ENCODE data around the gene ZNF282.

The ZNF282 gene

GRCh38 chr7:149191851-149192250 lies 3.5 kb upstream of the ZNF282 start:
- DNase-seq (ENCODE audit: low read depth in 3 of 3): no peak

GRCh38 chr7:149194799-149195179 lies 557 bp upstream of the ZNF282 start:
- no peak for DNase-seq (ENCODE audit: low read depth in 3 of 3)

DNA sequence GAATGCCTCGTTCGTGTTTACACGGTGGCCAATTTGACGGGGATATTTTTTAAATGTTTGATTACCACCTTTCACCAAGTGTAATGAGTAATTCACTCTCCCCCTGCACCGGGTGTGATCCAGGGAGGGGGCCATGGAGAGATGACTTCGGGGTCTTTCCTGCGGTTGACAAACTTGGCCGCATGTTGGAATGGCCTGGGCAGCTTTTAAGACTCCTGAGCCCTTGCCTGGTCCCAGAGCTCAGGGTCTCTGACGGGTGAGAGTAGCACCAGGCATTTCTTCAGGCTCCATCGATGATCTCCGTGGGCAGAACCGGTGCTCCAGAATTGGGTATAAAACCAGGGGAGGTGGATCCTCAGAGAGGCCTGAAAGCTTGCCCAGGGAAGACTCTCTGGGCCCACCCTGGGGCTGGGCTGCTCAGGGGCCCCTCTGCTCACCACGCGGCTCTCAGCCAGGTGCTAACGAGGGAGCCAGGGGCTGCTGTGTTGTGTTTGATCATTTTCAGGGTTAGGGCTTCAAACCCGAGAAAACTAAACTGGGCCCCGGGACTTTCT lies 882 bp downstream of the ZNF282 start:
- DNase-seq (ENCODE audit: low read depth in 3 of 3): no peak

DNA sequence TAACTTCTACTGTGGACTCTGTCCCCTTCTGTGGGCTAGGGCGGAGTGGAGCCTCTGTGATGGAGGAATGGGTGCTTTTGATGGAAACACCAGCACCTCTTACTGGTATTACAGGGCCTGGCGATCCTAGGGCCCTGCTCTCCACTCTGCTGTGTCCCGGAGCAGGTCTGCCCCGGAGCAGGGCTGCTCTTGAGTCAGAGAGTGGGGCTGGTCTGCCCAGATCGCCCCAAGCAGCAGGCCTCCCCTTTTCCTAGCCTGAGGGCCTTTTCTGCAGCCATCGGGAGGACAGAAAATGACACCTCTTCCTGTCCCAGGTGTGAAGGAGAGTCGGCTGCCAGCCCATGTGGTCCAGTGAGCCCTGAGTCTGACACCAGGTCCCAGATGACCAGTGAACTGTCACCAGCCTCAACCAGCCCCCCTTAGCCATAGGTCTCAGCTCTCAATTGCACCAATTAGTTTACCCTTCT lies 1.4 kb downstream of the ZNF282 start:
- DNase-seq (ENCODE audit: low read depth in 3 of 3): no peak

DNA sequence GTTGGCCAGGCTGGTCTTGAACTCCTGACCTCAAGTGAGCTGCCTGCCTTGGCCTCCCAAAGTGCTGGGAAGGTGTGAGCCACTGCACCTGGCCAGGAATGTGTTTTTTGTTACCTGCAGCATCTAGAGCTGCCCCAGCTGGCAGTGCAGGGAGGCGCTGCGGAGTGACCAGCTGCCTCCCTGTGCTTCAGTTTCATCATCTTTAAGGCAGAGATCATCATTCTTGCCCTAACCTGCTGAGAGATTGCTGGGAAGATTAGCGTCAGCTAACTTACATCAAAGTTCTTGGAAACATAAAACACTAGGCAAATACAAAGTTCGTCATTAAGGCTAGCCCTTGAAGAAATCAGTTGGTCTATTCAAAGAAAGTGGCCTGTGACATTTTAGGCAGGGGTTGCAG lies 2.3 kb downstream of the ZNF282 start:
- no peak for DNase-seq (ENCODE audit: low read depth in 3 of 3)

DNA sequence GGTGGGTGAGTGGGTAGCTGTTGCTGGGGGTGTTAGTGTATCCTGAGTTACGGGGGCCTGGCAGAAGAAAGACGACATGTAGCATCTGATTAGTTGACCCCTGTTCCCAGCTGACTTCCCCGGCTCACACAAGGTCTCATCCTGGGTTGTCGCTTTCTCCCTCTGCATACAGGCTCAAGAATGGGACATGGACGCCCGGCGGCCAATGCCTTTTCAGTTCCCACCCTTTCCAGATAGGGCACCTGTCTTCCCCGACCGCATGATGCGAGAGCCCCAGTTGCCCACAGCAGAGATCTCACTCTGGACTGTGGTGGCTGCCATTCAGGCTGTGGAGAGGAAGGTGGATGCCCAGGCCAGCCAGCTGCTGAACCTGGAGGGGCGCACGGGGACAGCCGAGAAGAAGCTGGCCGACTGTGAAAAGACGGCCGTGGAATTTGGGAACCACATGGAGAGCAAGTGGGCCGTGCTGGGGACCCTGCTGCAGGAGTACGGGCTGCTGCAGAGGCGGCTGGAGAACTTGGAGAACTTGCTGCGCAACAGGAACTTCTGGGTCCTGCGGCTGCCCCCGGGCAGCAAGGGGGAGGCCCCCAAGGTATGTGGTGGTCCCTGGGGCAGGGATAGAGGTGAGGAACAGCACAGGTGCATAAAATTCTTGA lies 2.9 kb downstream of the ZNF282 start:
- DNase-seq (ENCODE audit: low read depth in 3 of 3): no peak

- DNase-seq (ENCODE audit: low read depth in 3 of 3): no peak
Measured at GRCh38 chr7:149199234-149199995, 4.1 kb downstream of the ZNF282 start.

- DNase-seq (ENCODE audit: low read depth in 3 of 3): no peak
Measured at GRCh38 chr7:149202831-149203231, 7.5 kb downstream of the ZNF282 start.

GRCh38 chr7:149205690-149206381 lies 10.5 kb downstream of the ZNF282 start:
- DNase-seq (ENCODE audit: low read depth in 3 of 3): no peak

DNA sequence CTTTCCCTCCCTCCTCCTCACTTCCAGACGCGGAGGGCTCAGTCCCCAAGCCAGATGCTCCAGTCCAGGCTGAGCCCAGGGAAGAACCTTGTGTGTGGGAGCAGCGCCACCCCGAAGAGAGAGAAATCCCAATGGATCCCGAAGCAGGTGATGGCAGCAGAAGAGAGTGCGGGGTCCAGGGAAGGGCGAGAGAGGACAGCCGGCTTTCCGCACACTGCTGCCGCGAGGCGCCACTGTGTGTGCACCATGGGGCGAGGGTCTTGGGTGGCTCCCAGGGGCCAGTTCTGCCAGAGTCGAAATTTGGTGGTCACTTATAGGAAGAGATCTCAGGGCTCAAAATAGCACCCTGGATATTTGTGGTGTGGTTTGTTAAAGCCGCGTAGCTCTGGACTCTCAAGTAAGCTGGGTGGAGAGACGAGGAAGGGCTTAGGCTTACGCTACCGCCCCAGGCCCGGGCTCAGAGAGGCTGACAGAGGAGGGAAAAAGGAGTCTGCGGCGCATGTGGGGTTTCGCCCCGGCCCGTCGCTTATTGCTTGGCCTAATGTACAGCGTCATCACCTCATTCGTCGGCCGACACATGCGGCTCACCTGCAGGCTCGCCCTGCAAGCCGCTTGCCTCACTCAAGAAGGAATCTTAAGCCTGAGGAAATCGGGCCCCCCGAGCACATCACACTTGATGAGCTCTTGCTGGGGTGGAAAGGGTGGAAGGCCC lies 12.1 kb downstream of the ZNF282 start:
- no peak for DNase-seq (ENCODE audit: low read depth in 3 of 3)

DNA sequence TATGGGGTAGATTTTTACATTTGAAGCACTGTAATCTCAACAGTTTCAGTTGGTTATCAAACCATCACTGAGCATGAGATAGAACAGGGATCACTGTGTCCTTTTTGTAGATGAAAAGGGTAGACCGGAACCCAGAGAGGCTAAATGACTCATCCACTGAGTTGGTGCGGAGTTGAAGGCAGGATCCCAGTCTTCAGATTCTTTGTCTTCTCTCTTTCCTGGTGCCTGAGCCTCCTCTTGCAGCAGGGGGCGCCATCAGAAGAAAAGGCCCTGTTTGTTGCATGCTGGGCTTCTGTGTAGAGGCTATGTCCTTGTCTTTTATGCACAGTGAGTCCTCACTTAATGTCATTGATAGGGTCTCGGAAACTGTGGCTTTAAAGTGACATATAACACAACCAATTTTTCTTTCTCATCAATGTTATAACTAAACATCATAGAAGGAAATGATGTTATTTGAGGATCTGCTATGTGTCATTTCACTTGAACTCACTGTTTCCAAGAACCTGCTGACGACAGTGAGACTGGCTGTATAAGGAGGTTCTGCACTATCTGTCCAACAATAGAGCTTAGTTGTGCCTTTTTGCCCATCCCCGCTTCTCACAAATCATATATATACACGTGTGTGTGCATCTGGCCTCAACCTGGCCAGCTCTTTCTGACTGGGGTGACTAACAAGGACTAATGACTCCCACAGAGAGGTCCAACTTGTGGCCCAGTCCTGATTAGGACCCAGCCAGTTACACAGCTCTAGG lies 14.3 kb downstream of the ZNF282 start:
- peak; percentile 48 to 87 (median 69) for DNase-seq (ENCODE audit: low read depth in 3 of 3)

GRCh38 chr7:149210551-149210950 lies 15.2 kb downstream of the ZNF282 start:
- DNase-seq (ENCODE audit: low read depth in 3 of 3): no peak

- DNase-seq (ENCODE audit: low read depth in 3 of 3): no peak
Measured at GRCh38 chr7:149214020-149214720, 18.8 kb downstream of the ZNF282 start.

GRCh38 chr7:149216402-149216801 lies 21.1 kb downstream of the ZNF282 start:
- DNase-seq (ENCODE audit: low read depth in 3 of 3): no peak

- DNase-seq (ENCODE audit: low read depth in 3 of 3): no peak
Measured at GRCh38 chr7:149217570-149217969, 22.2 kb downstream of the ZNF282 start.

- DNase-seq (ENCODE audit: low read depth in 3 of 3): no peak
Measured at GRCh38 chr7:149218469-149219420, 23.4 kb downstream of the ZNF282 start.

DNA sequence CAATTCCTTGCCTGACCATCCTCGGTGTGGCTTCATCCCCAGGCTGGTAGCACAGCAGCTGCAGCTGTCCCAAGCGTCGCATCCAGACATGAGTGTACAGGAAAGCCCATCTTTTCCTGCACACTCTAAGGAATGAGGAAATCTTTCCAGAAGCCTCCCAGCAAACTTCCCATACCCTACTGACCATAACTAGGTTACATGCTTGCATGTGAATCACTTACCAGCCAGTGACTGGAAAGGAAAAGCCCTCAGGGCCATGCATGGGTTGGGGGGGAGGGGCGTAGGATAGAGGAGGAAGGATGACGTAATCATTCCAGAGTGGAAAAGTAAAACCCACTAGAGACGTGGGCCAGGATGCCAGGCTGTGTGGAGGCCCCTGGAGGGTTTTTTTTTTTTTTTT lies 25.2 kb downstream of the ZNF282 start:
- no peak for DNase-seq (ENCODE audit: low read depth in 3 of 3)

GRCh38 chr7:149223176-149223575 lies 27.8 kb downstream of the ZNF282 start:
- DNase-seq (ENCODE audit: low read depth in 3 of 3): no peak

DNA sequence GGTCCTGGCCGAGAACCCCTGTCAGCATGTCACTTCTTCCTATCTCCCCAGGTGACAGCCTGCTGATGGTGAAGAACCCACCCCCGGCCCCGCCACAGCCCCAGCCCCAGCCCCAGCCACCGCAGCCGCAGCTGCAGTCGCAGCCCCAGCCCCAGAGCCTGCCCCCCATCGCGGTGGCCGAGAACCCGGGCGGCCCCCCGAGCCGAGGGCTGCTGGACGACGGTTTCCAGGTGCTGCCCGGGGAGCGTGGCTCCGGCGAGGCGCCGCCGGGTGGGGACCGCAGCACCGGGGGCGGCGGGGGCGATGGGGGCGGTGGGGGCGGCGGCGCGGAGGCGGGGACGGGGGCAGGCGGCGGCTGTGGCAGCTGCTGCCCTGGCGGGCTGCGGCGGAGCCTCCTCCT lies 28.4 kb downstream of the ZNF282 start:
- DNase-seq (ENCODE audit: low read depth in 3 of 3): no peak
